GM12891 (cell line): Measurements from ENCODE around the gene CDC6.

Experiments used
- DNase-seq: peaks from one replicate; pipeline ENCODE4 v3.0.0; 2011; ENCODE audit warnings: low spot score; ENCODE audit not compliant: insufficient read length
- FAIRE-seq: peaks from 2 replicates; lab custom pipeline; 2011; peaks lifted over from hg19 to GRCh38; lab: Jason Lieb, UNC
- PAX5 ChIP-seq: IDR thresholded peaks from 2 replicates; pipeline ENCODE4 v1.6.1; 2011; ENCODE audit warnings: low read length, moderate library complexity, mild to moderate bottlenecking; ENCODE audit not compliant: insufficient read depth, severe bottlenecking
- POLR2A ChIP-seq: IDR thresholded peaks from 2 replicates; pipeline ENCODE4 v1.6.1; 2011; ENCODE audit warnings: low read depth, low read length, control low read depth
- POLR2AphosphoS5 ChIP-seq: IDR thresholded peaks from 2 replicates; pipeline ENCODE4 v1.6.1; 2011; ENCODE audit warnings: low read depth, low read length, control low read depth
- POU2F2 ChIP-seq: IDR thresholded peaks from 2 replicates; pipeline ENCODE4 v1.6.1; 2011; ENCODE audit warnings: low read depth, mild to moderate bottlenecking, control low read depth, low read length, moderate library complexity
- SPI1 ChIP-seq: IDR thresholded peaks from 2 replicates; pipeline ENCODE4 v1.6.1; 2011; ENCODE audit warnings: low read depth, low read length, control low read depth
- TAF1 ChIP-seq: IDR thresholded peaks from 2 replicates; pipeline ENCODE4 v1.6.1; 2011; ENCODE audit warnings: low read depth, low read length, control low read depth

The CDC6 gene

GRCh38 chr17:40352237-40352778 is 64.6 kb downstream of the CDC6 start:
- TF ChIP-seq POU2F2 = no peak
- TF ChIP-seq SPI1 = no peak
- TF ChIP-seq POLR2AphosphoS5 = no peak
- TF ChIP-seq TAF1 = no peak
- no peak for TF ChIP-seq POLR2A
- no peak for TF ChIP-seq PAX5
- DNase-seq (no peak), FAIRE-seq (no peak)

GRCh38 chr17:40352779-40353394 is 65.2 kb downstream of the CDC6 start:
- DNase-seq = no peak

More at GRCh38 chr17:40352779-40353394, 65.2 kb downstream of the CDC6 start:
- TF ChIP-seq SPI1 (peak; percentile 59), POLR2AphosphoS5 (no peak), POLR2A (0 out of 2 replicates have a peak, but pooled peaks have one; percentile 33)
- FAIRE-seq = peak; percentile 78
